WTC11 (cell line): ENCODE measurements around the gene BCAM.

Experiments
- ATF1 ChIP-seq: sonication (generic); formaldehyde crosslinking; IDR thresholded peaks from 2 replicates; pipeline ENCODE4 v1.8.1; 2023; ENCODE audit warnings: mild to moderate bottlenecking, moderate library complexity, missing genetic modification reagents
- CREB1 ChIP-seq: sonication (generic); formaldehyde crosslinking; IDR thresholded peaks from 2 replicates; pipeline ENCODE4 v1.8.0; 2023; ENCODE audit warnings: mild to moderate bottlenecking, missing genetic modification reagents
- TP53 ChIP-seq: sonication (generic); formaldehyde crosslinking; IDR thresholded peaks from 2 replicates; pipeline ENCODE4 v1.8.1; 2023; ENCODE audit warnings: mild to moderate bottlenecking, missing genetic modification reagents
- ZNF232 ChIP-seq: sonication (generic); formaldehyde crosslinking; IDR thresholded peaks from 2 replicates; pipeline ENCODE4 v1.8.0; 2022; ENCODE audit warnings: mild to moderate bottlenecking, missing genetic modification reagents
- TF ChIP-seq, protein P1 (sequence below): sonication (generic); formaldehyde crosslinking; conservative IDR thresholded peaks from 2 replicates; pipeline ENCODE4 v1.8.1; 2023; ENCODE audit warnings: mild to moderate bottlenecking, low read depth, missing genetic modification reagents, moderate library complexity
- TF ChIP-seq, protein P2 (sequence below): fragments of 200-600 bp; IDR thresholded peaks from 2 replicates; pipeline ENCODE4 v1.8.0; 2022; ENCODE audit warnings: antibody characterized with exemption

DNA sequence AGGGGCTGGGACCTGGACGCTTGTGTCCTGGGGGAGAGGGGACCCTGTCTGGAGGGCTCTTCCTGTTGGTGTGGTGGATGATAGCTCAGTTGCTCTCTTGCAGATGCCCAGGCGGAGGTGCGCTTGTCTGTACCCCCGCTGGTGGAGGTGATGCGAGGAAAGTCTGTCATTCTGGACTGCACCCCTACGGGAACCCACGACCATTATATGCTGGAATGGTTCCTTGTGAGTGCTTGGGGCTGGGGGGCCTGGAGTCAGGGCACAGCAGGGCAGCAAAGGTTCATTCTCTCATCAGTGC lies 2.2 kb downstream of the BCAM start:
- TF ChIP-seq, protein P1, sequence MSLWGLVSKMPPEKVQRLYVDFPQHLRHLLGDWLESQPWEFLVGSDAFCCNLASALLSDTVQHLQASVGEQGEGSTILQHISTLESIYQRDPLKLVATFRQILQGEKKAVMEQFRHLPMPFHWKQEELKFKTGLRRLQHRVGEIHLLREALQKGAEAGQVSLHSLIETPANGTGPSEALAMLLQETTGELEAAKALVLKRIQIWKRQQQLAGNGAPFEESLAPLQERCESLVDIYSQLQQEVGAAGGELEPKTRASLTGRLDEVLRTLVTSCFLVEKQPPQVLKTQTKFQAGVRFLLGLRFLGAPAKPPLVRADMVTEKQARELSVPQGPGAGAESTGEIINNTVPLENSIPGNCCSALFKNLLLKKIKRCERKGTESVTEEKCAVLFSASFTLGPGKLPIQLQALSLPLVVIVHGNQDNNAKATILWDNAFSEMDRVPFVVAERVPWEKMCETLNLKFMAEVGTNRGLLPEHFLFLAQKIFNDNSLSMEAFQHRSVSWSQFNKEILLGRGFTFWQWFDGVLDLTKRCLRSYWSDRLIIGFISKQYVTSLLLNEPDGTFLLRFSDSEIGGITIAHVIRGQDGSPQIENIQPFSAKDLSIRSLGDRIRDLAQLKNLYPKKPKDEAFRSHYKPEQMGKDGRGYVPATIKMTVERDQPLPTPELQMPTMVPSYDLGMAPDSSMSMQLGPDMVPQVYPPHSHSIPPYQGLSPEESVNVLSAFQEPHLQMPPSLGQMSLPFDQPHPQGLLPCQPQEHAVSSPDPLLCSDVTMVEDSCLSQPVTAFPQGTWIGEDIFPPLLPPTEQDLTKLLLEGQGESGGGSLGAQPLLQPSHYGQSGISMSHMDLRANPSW (CRISPR knock-in tag), result no peak
- TF ChIP-seq TP53 (CRISPR knock-in tag) (no peak), CREB1 (CRISPR knock-in tag) (no peak), ZNF232 (CRISPR knock-in tag) (no peak), ATF1 (CRISPR knock-in tag) (no peak)
- TF ChIP-seq, protein P2, sequence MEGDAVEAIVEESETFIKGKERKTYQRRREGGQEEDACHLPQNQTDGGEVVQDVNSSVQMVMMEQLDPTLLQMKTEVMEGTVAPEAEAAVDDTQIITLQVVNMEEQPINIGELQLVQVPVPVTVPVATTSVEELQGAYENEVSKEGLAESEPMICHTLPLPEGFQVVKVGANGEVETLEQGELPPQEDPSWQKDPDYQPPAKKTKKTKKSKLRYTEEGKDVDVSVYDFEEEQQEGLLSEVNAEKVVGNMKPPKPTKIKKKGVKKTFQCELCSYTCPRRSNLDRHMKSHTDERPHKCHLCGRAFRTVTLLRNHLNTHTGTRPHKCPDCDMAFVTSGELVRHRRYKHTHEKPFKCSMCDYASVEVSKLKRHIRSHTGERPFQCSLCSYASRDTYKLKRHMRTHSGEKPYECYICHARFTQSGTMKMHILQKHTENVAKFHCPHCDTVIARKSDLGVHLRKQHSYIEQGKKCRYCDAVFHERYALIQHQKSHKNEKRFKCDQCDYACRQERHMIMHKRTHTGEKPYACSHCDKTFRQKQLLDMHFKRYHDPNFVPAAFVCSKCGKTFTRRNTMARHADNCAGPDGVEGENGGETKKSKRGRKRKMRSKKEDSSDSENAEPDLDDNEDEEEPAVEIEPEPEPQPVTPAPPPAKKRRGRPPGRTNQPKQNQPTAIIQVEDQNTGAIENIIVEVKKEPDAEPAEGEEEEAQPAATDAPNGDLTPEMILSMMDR, result no peak
